ENCODE measurements around the gene DOCK8. TPM values are rescaled to one million over a fixed set of nuclear protein-coding genes. Genes with fewer than 3 reads are reported as not detected.

Gene DOCK8
- total and polyA plus RNA-seq, 2 of the 13 experiments (the other 11 are each of a cell fraction or from before 2014, with no cell fraction given) = 0.28 to 0.38 TPM

DNA sequence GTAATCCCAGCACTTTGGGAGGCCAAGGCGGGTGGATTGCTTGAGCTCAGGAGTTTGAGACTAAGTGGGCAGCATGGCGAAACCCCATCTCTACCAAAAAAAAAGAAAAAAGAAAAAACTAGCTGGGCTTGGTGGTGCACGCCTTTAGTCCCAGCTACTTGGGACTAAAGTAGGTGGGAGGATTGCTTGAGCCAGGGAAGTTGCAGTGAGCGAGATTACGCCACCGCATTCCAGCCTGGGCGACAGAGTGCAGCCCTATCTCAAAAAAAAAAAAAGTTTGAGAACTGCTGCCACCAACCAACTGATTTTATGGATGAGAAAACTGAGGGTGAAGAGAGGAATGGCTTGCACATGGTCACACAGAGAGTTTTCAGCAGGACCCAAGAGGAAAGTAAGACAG is 175.1 kb downstream of the DOCK8 start:
- H3K4me2 ChIP-seq (ENCODE audit: low read depth, low read length) = no peak overlapping the region
- no peaks in the 10 kb centered on the region for H4K20me1 ChIP-seq (ENCODE audit: insufficient read depth, low read length)
- WGBS (ENCODE audit: low lambda C conversion rate) = 36% methylated on average over 7 of the region's 7 CpGs
- H3K27me3 ChIP-seq (ENCODE audit: control insufficient read depth in 1 of 2, insufficient read depth in 2 of 2, low read length in 2 of 2) = no peaks in the 10 kb centered on the region
- H3K27ac ChIP-seq (ENCODE audit: extremely low read length, insufficient read depth, low read length) = no peak overlapping the region
- BruUV-seq (replicated peaks) = no TSS peak
- no peaks in the 10 kb centered on the region for H3K4me1 ChIP-seq (ENCODE audit: insufficient read depth, low read length)
- no peak for TF ChIP-seq SNAI1 (CRISPR knock-in tag; IDR thresholded peaks at IDR 0.05; ENCODE audit: borderline replicate concordance)
- TF ChIP-seq ZFP82 (CRISPR knock-in tag; IDR thresholded peaks at IDR 0.05; ENCODE audit: borderline replicate concordance) = no peak
- TF ChIP-seq, protein P1, sequence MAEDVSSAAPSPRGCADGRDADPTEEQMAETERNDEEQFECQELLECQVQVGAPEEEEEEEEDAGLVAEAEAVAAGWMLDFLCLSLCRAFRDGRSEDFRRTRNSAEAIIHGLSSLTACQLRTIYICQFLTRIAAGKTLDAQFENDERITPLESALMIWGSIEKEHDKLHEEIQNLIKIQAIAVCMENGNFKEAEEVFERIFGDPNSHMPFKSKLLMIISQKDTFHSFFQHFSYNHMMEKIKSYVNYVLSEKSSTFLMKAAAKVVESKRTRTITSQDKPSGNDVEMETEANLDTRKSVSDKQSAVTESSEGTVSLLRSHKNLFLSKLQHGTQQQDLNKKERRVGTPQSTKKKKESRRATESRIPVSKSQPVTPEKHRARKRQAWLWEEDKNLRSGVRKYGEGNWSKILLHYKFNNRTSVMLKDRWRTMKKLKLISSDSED (CRISPR knock-in tag; IDR thresholded peaks at IDR 0.05) = no peak
- TF ChIP-seq, protein P2, sequence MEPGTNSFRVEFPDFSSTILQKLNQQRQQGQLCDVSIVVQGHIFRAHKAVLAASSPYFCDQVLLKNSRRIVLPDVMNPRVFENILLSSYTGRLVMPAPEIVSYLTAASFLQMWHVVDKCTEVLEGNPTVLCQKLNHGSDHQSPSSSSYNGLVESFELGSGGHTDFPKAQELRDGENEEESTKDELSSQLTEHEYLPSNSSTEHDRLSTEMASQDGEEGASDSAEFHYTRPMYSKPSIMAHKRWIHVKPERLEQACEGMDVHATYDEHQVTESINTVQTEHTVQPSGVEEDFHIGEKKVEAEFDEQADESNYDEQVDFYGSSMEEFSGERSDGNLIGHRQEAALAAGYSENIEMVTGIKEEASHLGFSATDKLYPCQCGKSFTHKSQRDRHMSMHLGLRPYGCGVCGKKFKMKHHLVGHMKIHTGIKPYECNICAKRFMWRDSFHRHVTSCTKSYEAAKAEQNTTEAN (CRISPR knock-in tag; conservative IDR thresholded peaks at IDR 0.05) = no peak
- TF ChIP-seq ZNF253 (CRISPR knock-in tag; IDR thresholded peaks at IDR 0.05; ENCODE audit: borderline replicate concordance) = no peak
- TF ChIP-seq SMC3 (IDR thresholded peaks at IDR 0.05; ENCODE audit: low read length) = no peak
- TF ChIP-seq, protein P3, sequence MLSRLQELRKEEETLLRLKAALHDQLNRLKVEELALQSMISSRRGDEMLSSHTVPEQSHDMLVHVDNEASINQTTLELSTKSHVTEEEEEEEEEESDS (CRISPR knock-in tag; IDR thresholded peaks at IDR 0.05; ENCODE audit: borderline replicate concordance) = no peak
- no peak for TF ChIP-seq ZNF737 (CRISPR knock-in tag; IDR thresholded peaks at IDR 0.05; ENCODE audit: borderline replicate concordance)
- no peak for TF ChIP-seq KDM1A (CRISPR knock-in tag; IDR thresholded peaks at IDR 0.05)
- no peak for TF ChIP-seq ARNT (IDR thresholded peaks at IDR 0.05)
- no peak for TF ChIP-seq ZNF547 (CRISPR knock-in tag; IDR thresholded peaks at IDR 0.05)
- TF ChIP-seq, protein P4, sequence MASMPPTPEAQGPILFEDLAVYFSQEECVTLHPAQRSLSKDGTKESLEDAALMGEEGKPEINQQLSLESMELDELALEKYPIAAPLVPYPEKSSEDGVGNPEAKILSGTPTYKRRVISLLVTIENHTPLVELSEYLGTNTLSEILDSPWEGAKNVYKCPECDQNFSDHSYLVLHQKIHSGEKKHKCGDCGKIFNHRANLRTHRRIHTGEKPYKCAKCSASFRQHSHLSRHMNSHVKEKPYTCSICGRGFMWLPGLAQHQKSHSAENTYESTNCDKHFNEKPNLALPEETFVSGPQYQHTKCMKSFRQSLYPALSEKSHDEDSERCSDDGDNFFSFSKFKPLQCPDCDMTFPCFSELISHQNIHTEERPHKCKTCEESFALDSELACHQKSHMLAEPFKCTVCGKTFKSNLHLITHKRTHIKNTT (CRISPR knock-in tag; IDR thresholded peaks at IDR 0.05) = no peak
- no peak for TF ChIP-seq GFI1 (CRISPR knock-in tag; IDR thresholded peaks at IDR 0.05; ENCODE audit: borderline replicate concordance)
- no peaks in the 10 kb centered on the region for H3K79me2 ChIP-seq (ENCODE audit: insufficient read depth, low read length)
- no peak for ATAC-seq
- ChIA-PET CTCF (ENCODE audit: low intra/inter-chr PET ratio, low total read pairs) (no interaction called here), POLR2A (no interaction called here)
- no peak for FAIRE-seq
- no peak overlapping the region for H3K4me3 ChIP-seq (replicated peaks in 1 of 3; ENCODE audit: insufficient read depth in 1 of 3, low read depth in 2 of 3, low read length in 3 of 3)
- no peaks in the 10 kb centered on the region for H3K9me3 ChIP-seq (ENCODE audit: low read length)
- H2AFZ ChIP-seq (ENCODE audit: low read length) = no peak overlapping the region
- intact Hi-C loops (cut with micrococcal nuclease; ENCODE audit: unreplicated experiment) = loop anchor here (5.0 kb wide), 2 partner anchors 113 to 618 kb away; partner anchors contain the start of gene KANK1
- no peak for DNase-seq (ENCODE audit: low spot score)
- no peaks in the 10 kb centered on the region for H3K36me3 ChIP-seq (replicated peaks in 1 of 2; ENCODE audit: control insufficient read depth in 1 of 2, insufficient read depth in 2 of 2, low read length in 2 of 2)
- no peak overlapping the region for H3K9ac ChIP-seq (ENCODE audit: insufficient read depth, low read depth, low read length)
- in situ Hi-C loops (cut with HindIII; ENCODE audit: extremely low pct_ligation_motif_present, low pct_unique_long_range_greater_than_20kb) = loop anchor here (10.0 kb wide), 1 partner anchor 155 kb away; no protein-coding TSS in a partner anchor
